Tibial nerve (tissue), 4 donors: ENCODE data around the gene CENPP. TPM values are rescaled to one million over a fixed set of nuclear protein-coding genes. Genes with fewer than 3 reads are reported as not detected.

Experiments used
- DNase-seq, 2 donors: peaks; one replicate each; pipeline ENCODE4 v3.0.0-alpha.2; 2019; ENCODE audit warnings: low spot score in 2 of 2
- H3K27ac ChIP-seq, 4 donors: fragments of 200-600 bp; sonication (generic) in 3 of 4; one replicate each; pipeline ENCODE4 v1.5.1; 2017 to 2019; ENCODE audit warnings: mild to moderate bottlenecking in 1 of 4
- H3K27me3 ChIP-seq, 2 donors: fragments of 200-600 bp; sonication (generic) in 1 of 2; one replicate each; pipeline versions ENCODE4 v1.5.1 to v1.6.0; 2017 to 2019
- H3K36me3 ChIP-seq, 3 donors: fragments of 200-600 bp; sonication (generic); one replicate each; pipeline ENCODE4 v1.5.1; 2018 to 2019
- H3K4me1 ChIP-seq, 4 donors: fragments of 200-600 bp; sonication (generic) in 3 of 4; one replicate each; pipeline ENCODE4 v1.5.1; 2017 to 2019
- H3K4me3 ChIP-seq, 4 donors: fragments of 200-600 bp; sonication (generic) in 3 of 4; one replicate each; pipeline ENCODE4 v1.5.1; 2017 to 2019; ENCODE audit warnings: mild to moderate bottlenecking in 1 of 4, moderate library complexity in 1 of 4
- H3K9me3 ChIP-seq, 4 donors: fragments of 200-600 bp; sonication (generic) in 3 of 4; one replicate each; pipeline ENCODE4 v1.5.1; 2017 to 2019
- CTCF ChIP-seq, 5 experiments: fragments of 200-600 bp in 3 of 5; fragments of 450-650 bp in 2 of 5; sonication (generic) in 3 of 5; IDR thresholded peaks; one replicate each; pipeline ENCODE4 v1.5.1; 2016 to 2019; ENCODE audit warnings: antibody characterized with exemption in 5 of 5, mild to moderate bottlenecking in 3 of 5, moderate library complexity in 2 of 5
- EP300 ChIP-seq, 2 donors: sonication (generic); formaldehyde crosslinking; IDR thresholded peaks; one replicate each; pipeline ENCODE4 v1.6.1; 2017; ENCODE audit warnings: antibody characterized with exemption in 2 of 2, mild to moderate bottlenecking in 1 of 2
- POLR2A ChIP-seq, 2 donors: fragments of 450-650 bp; IDR thresholded peaks; one replicate each; pipeline ENCODE4 v1.6.1; 2017; ENCODE audit warnings: antibody characterized with exemption in 2 of 2, mild to moderate bottlenecking in 2 of 2, moderate library complexity in 2 of 2
- WGBS, 2 donors: methylation state at CpG; one replicate each; pipeline ENCODE4 v1.1.5; 2018; 5-methylcytosine and 5-hydroxymethylcytosine counted together
- total RNA-seq, 4 donors: library from RNA; depleted of rRNA; stranded (reverse); fragments of >200 nt; gene quantifications; one replicate each; pipeline ENCODE4 v1.1.0, GENCODE V29; 2016

CENPP gene
- total RNA-seq, 4 donors from 2014 or later = 5.0 to 17.1 (median 6.9) TPM

- DNase-seq = no peak
- no peaks in the 10 kb centered on the region for H3K27me3 ChIP-seq
- peaks cover 0 to 100% (median 11%) of the 10 kb centered on the region in 3 donors for H3K36me3 ChIP-seq
- TF ChIP-seq CTCF (IDR thresholded peaks at IDR 0.05) = no peak
- WGBS, 2 donors = 93 to 94% methylated on average over 7 of the region's 7 CpGs
- no peak overlapping the region for H3K27ac ChIP-seq
- peaks cover 0 to 7% (median 0%) of the 10 kb centered on the region in 4 donors for H3K9me3 ChIP-seq
- no peak overlapping the region for H3K4me3 ChIP-seq
- H3K4me1 ChIP-seq = no peaks in the 10 kb centered on the region
These were observed 316.8 kb downstream of the CENPP start for GRCh38 chr9:92642564-92642963.

- Histone ChIP-seq H3K36me3 (peaks cover 0 to 100% (median 11%) of the 10 kb centered on the region in 3 donors), H3K27ac (no peak overlapping the region), H3K4me3 (no peak overlapping the region), H3K27me3 (no peaks in the 10 kb centered on the region), H3K4me1 (peaks cover 0 to 7% (median 0%) of the 10 kb centered on the region in 4 donors), H3K9me3 (peaks cover 0 to 7% (median 0%) of the 10 kb centered on the region in 4 donors)
- no peak for DNase-seq
- TF ChIP-seq CTCF (IDR thresholded peaks at IDR 0.05) (no peak), EP300 (IDR thresholded peaks at IDR 0.05) (no peak), POLR2A (IDR thresholded peaks at IDR 0.05) (no peak)
- 80 to 87% methylated on average over 7 of the region's 7 CpGs for WGBS, 2 donors
These were observed 318.5 kb downstream of the CENPP start for GRCh38 chr9:92644278-92644677.

- Histone ChIP-seq H3K4me1 (peaks cover 0 to 7% (median 0%) of the 10 kb centered on the region in 4 donors), H3K9me3 (peaks cover 0 to 7% (median 0%) of the 10 kb centered on the region in 4 donors), H3K27ac (no peak overlapping the region), H3K27me3 (no peaks in the 10 kb centered on the region), H3K4me3 (no peak overlapping the region), H3K36me3 (peaks cover 0 to 97% (median 11%) of the 10 kb centered on the region in 3 donors)
- WGBS, 2 donors = 97% methylated on average over 4 of the region's 4 CpGs
- TF ChIP-seq CTCF (IDR thresholded peaks at IDR 0.05) = no peak
- TF ChIP-seq POLR2A (IDR thresholded peaks at IDR 0.05) = no peak
- TF ChIP-seq EP300 (IDR thresholded peaks at IDR 0.05) = no peak
- no peak for DNase-seq
These were observed 319.3 kb downstream of the CENPP start for GRCh38 chr9:92645041-92645440.

- TF ChIP-seq POLR2A (IDR thresholded peaks at IDR 0.05) = no peak
- TF ChIP-seq CTCF (IDR thresholded peaks at IDR 0.05) = no peak
- TF ChIP-seq EP300 (IDR thresholded peaks at IDR 0.05) = no peak
- Histone ChIP-seq H3K4me3 (no peak overlapping the region), H3K27me3 (no peaks in the 10 kb centered on the region), H3K27ac (peak overlapping the region in 1 of 4 donors; percentile 40), H3K4me1 (peaks cover 0 to 13% (median 0%) of the 10 kb centered on the region in 4 donors), H3K9me3 (peaks cover 0 to 7% (median 0%) of the 10 kb centered on the region in 4 donors), H3K36me3 (peaks cover 0 to 94% (median 6%) of the 10 kb centered on the region in 3 donors)
- no peak for DNase-seq
- 74% methylated on average over 11 of the region's 11 CpGs for WGBS, 2 donors
These were observed 322.1 kb downstream of the CENPP start for GRCh38 chr9:92647671-92648473.

GRCh38 chr9:92648474-92648971 is 322.8 kb downstream of the CENPP start:
- Histone ChIP-seq H3K27ac (peak overlapping the region in 1 of 4 donors; percentile 40), H3K27me3 (no peaks in the 10 kb centered on the region), H3K9me3 (peaks cover 0 to 7% (median 0%) of the 10 kb centered on the region in 4 donors), H3K4me1 (peaks cover 0 to 13% (median 0%) of the 10 kb centered on the region in 4 donors), H3K4me3 (no peak overlapping the region), H3K36me3 (peaks cover 0 to 91% (median 6%) of the 10 kb centered on the region in 3 donors)
- DNase-seq = no peak
- 54 to 77% methylated on average over 6 of the region's 6 CpGs for WGBS, 2 donors
- TF ChIP-seq CTCF (IDR thresholded peaks at IDR 0.05) = no peak
- TF ChIP-seq EP300 (IDR thresholded peaks at IDR 0.05) = no peak
- no peak for TF ChIP-seq POLR2A (IDR thresholded peaks at IDR 0.05)
